Stimulated activated CD8-positive, alpha-beta memory T cell treated with anti-CD3 and anti-CD28 coated beads, Interleukin-12 subunit alpha, Interleukin-12 subunit beta, amount 100 ng/mL, for 1 hour (primary cell): ENCODE measurements around the gene SHISAL1.
"Not testable (repeated sequence)": the region's sequence is repeated elsewhere in the genome, so short reads cannot be mapped to it uniquely, and the experiment has no call there.

ENCODE experiments used
- DNase-seq: peaks from one replicate; pipeline ENCODE4 v3.0.0-alpha.2; 2020; ENCODE audit warnings: low read depth

SHISAL1 gene

DNA sequence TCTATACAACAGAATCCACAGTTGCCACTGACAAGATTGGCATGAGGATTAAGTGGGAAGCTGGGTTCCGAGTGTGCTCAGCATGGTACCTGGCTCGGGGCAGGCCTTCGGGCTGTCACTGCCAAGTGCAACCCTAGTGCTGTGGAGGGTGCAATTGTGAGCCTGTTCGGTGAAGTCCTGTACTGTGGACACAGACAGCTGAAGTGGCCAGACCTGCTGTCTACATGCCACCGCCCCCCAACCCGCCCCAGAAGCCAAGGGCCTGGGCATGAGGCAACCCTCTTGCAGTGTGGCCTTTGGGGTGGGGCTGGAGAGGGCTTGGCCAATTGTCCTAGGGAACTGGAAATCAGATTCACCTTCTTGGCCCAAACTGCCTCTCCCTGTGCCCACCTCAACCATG lies 15.6 kb upstream of the SHISAL1 start:
- no peak for DNase-seq

DNA sequence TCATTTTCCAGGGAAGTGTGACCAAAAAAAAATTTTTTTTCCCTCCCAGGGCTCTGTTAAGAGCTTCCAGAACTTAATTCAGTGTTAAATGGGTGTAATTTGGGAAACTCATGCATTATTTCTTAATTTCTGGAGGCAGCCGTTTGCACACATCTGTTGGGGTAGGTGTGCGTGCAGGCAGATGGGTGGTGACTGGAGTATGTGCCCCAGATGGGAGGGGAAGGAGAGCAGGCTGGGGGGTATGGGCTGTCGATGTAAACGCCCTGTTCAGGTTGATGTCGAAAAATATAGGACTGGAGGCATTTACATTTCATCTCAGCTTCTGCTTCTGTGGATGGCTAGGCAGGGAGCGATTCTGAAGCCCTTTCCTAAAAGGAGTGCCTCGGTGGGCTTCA lies 13.7 kb upstream of the SHISAL1 start:
- no peak for DNase-seq

DNA sequence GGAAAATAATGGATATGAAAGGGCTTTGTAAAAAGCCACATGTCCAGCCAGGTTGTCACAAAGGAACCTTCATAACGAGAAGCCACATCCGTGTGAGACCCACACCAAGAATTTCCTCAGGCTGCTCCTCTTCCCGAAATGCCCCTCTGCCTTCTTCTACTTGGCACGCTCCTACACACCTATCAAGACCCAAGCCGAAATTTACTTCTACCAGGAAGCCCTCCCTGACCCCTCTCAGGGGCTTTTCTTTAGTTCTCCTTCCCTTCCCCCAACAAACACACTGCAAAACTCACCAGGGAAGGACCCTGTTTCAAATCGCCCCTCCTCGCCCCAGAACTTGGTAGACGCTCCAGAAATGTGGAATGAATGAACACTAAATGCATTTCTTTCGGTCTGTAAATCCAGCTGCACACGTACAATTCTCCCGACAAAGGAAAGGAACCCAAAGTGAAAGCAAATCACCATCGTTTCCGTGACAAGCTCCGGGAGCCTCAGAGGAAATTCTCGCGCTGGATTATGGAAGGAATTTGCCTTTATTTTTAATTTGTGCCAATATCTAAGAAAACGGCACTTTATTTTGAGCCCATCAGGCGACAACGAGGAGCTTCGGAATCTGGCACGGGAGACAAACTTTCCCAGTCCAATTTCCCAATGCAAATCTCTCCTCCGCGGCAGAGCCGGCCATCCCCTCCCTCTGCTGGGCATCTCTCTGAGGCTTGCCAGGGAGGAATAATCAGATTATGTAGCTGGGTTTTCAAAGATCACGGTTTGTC lies 13.2 kb upstream of the SHISAL1 start:
- no peak for DNase-seq

DNA sequence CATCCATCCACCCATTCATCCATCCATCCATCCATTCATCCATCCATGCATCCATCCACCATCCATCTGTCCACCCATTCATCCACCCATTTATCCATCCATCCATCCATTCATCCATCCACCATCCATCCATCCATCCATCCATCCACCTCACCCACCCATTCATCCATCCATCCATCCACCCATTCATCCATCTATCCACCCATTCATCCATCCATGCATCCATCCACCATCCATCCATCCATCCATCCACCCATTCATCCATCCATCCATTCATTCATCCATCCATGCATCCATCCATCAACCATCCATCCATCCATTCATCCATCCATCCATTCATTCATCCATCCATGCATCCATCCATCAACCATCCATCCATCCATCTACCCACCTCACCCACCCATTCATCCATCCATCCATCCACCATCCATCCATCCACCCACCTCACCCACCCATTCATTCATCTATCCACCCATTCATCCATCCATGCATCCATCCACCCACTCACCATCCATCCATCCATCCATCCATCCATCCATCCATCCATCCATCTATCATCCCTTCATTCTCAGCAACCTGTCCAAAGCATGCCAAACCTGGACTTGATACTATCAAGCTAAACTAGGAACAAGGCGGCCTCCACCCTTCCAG lies 10.5 kb upstream of the SHISAL1 start:
- not testable (repeated sequence) for DNase-seq

DNA sequence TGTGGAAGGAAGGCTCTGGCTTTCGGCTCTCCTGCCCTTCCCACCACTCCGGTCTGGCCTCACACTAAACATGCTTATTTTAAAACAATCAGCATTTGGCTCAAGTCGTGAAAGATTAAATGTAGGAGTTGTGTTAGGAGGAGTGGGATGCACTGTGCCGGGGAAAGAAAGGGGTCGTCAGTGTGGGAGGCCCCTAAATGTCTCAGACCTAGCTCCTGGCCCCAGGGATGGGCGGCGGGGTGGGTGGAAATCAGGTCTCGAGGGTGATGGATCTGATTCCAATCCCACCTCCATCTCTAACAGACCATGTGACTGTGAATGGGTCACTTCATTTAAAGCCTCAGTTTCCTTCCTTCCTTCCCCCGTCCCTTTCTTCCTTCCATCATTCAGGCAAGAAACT lies 6.9 kb upstream of the SHISAL1 start:
- DNase-seq = no peak

DNA sequence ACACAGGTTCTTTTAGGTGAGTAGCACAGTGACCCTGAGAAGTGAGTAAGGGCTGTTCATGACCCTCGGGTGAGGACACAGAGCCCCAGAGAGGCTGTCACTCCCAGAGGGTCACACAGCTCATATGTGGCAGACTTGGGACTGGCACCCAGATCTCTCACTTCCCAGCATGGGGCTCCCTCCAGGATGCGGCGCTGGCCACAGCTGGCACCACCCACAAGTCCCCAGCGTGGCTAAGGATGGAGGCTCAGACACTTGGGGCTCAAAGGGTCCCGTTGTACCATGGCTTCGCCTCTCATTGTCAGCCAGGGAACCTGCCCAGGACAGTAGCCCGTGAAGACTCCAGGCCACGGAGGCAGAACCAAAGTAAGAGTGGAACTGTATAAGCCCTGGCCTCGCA lies 6.0 kb upstream of the SHISAL1 start:
- no peak for DNase-seq

DNA sequence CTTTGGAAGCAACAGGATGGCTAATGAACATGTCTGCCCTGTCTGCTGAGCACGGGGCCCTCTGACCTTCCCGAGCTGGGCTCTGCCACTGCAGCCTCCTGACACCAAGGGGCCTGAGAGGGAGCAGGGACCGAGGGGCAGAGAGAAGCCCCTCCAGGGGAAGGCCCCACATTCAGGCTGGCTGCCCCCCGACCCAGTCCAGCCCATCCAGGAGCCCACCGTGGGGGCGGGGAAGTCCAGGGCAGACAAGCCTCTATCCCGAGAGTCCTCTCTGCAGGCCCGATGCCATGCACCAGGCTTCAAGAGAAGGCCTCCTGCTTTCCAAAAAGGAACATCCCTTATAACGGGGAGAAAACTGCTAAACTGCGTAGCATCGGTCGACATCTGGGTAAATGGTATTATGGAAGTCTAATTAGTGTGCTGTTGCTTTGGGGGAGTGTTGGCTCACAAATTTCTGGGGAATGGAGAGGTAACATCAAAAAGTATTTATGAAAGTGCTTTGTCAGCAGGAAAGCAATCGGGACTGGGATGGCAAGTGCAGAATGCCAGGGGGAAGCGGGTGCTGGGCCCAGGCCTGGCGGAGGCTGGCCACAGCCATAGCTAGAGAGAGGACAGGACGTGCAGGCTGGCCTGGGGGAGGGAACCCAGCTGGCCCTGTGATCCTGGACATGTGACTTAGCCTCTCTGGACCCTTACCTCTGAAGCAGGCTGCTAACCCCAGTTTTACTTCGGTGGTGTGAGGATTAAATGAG lies 5.3 kb upstream of the SHISAL1 start:
- no peak for DNase-seq

DNA sequence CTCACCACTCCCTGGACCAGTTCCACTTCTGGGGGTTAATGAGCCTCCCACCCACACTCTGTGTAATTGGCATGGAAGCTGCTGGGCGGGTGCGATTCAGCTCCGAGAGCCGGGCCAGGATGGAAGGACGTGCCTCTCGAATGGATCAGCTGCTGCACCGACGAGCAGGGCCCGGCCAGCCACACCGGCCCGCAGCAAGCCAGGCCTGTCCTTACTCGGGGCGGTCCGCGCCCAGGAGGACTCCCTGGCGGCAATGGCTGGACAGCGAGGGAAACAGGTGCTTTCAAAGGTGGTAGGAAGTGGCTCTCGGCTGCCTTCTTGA lies 4.3 kb upstream of the SHISAL1 start:
- no peak for DNase-seq

DNA sequence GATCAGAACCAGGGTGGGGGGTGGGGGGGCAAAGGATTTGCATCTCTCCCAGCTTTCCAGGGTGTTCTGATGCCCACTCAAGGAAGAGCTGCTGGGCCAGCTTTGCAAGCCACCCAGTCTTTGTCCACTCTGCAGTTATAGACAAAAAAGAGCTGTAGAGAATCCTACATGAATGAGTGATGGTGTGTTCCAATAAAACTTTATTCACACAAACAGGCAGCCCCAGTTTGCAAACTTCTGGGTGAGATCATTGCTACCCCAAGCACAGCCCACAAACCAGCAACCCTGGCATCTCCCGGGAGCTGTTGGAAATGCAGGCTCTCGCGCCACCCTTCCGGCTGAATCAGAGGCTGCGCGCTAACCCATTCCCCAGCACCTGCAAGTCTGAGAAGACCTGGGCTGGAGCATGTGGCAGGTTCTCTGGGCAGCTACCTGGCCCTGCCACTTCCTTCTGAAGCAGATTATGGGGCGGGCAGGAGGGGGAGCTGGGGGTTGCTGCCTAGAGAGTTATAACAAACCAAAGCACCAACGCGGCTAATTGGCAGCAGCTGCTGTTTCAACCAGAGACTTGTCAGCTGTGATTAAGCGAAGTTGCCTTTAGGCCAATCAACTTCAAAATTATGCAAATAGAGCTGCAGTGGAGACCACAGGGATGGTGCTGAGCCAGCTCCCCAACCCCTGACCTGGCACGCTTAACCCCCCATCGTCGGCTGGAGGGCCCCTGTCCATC lies 3.8 kb upstream of the SHISAL1 start:
- DNase-seq = no peak

DNA sequence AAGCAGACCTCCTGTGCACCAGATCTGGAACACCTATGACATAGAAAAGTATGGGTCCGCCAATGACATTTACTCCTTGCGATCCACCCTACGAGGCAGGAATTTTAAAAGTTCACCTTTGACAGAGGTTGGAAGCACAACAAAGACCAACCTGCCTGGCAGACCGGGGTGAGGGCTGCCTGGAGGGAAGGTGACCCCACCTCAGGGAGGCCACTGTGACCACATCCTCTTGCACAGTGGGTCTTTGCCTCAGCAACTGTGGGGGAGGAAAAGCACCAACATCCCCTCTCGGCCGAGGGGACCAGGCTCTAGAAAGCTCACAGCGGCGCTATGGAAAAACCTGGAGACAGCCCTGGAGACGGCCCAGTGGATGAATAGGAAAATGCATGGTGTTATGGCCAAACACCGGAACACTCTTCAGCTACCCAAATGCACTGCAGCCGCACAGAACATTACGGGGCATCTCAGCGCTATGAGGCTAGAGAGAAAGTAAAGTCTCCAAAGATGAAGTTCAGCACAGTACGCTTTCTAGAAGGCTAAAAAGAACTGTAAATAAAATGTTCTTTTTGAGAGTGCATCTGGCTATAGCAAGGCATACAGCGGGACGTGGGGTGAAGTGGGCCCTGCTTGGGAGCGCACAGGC lies 1.8 kb upstream of the SHISAL1 start:
- DNase-seq = no peak

DNA sequence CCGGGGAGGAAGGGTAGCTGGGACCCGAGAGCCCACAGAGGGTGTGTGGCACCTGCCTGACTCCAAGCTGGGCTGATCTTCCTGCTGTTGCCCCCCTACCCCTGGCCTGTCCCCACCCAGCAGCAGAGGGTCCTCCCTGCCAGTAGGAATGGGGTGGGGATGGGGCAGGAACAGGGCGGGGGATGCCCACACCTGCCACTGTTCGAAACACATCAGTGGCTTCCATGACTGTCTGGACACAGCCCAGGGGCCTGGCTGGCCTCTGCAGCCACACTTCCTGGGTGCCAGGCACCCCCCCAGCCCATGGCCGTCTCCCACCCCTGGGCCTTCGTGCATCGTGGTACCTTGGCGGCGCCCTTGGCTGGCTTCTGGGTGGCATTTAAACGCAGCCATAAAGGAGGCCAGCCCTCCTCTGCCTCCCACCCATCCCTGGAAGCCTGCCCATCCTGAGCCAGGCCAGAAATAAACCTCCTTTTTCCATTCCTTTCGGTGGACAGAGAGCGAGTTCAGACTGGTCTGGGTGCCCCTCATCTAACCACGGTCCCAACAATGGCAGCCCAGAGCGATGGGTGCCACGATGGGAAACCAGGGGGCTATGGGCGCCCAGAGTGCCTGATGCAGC lies 745 bp upstream of the SHISAL1 start:
- no peak for DNase-seq

DNA sequence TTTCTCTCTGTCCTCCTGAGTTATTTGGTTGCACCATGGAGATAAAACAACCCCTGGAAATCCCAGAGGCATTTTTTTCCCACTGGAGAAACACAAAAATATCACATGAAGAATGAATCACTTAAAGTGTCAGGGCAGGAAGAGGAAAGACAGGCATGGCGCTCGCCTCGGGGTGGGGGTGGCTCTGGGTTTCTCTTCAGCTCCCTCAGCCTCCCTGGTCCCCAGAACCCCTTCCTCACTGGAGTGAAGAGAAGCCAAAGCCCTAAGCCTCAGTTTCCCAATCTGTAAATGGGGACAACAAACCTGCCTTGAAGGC lies 938 bp downstream of the SHISAL1 start:
- no peak for DNase-seq

DNA sequence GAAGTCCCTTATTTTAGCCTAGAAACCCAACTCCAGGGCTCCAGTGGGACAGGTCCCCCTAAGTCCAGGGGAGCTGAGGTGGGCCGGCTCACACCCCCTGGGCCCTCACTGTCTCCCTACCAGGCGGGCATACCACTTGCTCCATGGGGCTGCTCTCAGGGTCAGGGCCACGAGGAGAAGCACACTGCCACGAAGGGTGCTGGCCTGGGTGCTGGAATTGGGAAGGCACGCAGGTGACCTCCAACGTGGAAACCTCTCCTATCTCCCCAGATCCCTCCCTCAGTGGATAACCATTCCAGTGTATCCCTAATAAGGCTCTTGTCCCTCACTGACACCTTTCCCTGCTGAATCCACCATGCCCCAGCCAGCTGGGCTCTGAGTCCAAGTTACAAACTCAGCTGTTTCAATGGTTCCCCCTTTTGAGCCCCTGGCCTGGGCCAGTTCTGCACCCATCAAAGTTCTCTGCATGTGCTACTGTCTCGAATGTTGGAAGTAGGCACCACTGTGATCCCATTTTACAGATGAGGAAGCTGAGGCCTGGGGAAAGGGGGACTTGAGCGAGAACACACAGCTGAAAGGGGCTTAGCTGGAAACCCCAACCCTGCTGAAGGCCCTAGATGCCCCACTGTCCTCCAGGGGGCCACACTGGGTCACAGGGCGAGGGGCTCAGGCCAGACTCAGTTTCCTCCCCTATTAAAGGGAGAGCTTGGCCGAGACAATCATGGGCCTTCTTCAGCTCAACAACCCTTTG lies 1.5 kb downstream of the SHISAL1 start:
- no peak for DNase-seq

DNA sequence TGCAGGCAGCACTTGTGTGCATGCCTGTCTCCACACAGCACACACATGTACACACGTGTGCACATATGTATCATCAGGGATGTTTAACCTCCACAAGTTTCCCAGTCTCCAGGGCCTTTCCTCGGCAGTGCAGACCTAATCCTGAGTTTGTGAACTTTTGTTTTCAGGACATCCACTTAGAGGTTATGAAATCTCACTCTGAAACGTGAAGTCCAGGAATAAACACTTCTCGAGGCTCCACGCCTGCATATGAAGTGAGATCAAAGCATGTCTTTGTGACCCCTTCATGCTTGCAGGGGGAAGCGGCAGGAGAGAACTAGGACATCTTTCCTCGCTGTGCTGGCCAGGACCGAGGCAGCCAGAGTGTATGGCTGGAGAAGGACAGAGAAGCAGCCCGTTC lies 3.1 kb downstream of the SHISAL1 start:
- DNase-seq = no peak

DNA sequence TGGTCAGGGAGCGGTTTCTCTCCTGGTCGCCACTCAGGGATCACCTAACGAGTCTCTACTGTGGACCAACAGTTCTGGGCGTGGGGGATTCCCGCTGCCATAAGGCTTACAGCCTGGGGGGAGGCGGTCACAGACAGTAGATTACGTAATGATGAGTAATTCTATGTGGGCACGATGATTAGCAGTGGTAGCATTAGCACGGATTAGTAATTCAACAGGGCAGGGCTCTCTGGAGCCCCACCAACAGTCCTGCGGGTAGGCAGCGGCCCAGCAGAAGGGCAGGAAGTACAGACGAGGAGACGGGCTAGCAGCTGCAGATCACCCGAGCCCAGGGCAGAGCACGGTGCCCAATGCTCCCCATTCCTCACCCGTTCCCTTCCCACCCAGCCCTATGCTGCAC lies 3.6 kb downstream of the SHISAL1 start:
- no peak for DNase-seq

DNA sequence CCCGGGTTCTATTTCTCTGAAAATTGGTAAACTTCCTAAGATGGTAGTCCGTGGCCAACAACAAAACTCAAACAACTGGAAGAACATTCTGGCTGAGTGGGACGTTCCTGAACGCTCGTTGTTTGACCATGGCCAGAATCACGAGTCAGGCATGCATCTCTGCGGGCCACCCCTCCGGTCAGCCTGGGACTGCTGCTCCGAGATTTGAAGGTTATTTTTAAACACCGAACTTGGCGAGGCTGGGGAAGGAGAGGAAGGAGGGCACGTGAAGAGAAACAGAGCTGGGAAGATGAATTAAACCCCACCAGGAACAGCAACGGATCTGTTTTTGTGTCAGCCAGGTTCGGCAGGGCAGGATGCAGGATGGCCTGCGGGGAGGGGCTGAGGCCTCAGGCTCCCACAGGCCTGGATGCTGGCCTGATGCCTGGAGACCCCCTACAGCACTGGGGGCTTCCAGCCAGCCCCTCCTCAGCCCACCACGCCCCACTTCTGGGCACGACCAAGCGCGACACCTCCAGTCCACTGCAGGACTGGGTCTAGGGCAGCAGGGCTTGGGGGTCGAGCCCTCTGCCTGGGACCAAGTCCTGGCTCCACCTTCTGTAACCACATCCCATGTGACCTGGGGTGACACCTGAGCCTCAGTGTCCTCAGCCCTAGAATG lies 5.1 kb downstream of the SHISAL1 start:
- no peak for DNase-seq

DNA sequence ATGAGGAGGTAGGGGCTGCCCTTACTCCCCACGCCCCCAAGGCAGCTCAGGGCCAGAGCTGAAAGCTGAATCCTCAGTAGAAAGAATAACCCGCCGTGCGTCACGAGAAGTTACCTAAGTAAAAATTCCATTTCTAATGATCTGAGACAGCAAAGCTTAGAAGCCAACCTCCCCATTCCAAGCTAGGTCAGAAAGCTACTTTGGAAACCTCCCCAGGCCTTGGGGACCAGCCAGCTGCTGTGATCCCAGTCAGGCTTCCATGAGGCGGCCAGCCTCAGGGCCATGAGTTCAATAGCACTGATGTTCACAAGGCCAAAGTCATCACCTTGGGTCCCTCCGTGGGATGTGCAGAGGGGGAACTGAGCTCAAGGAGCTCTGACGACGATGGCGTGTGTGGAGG lies 6.9 kb downstream of the SHISAL1 start:
- DNase-seq = no peak

DNA sequence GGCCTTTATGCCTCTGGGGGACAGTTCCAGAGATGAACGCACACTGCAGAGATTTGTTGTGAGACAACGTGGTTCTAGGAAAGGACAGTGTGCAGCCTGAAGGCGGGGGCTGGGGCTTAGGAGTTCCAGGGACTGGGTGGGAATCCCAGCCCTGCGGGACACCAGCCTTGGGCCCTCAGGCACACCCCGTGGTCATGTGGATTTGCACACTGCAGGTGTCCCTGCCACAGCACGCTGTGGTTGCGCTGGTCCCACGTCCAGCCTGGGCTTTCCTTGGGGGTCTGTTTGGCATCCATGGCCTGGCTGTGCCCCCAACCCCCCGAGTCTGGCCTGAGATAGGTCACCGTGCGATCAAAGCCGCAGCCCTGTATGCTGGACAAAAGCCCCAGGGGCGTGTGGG lies 7.3 kb downstream of the SHISAL1 start:
- no peak for DNase-seq

DNA sequence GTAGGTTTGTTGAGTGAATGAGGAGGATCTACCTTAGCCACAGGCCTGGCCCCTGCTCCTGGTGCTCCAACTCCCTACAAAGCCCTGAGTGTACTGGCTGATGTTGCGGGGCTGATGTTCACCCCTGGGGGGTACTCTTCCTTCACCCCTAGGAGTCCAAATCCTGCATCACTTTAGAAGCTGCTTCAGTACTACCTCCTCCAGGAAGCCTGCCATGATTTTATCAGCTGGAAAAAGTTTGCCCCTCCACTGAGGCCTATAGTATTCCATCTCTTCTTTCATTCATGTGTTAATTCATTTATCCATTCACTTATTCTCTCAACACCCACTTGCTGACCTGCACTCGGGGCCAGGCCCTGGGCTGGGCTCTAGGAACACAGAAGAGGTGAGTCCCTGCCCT lies 7.8 kb downstream of the SHISAL1 start:
- no peak for DNase-seq

DNA sequence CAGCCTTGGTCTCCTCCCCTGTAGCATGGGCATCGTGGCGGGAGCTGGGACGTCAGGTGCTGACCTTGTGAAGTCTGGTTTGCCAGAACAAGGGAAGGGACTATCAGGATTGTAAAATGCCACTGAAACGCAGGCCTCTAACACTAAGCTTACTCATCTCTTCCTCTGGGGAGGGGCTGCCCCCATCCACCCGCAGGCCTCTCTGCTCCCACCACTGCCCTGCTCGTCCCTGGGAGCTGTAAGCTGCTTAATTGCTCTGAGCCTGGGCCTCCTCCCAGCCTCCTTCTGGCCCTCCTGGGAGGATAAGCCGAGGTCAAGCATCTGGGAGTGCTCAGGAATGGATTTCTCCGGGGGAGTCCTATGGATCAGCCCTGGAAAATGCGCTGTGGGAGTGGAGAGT lies 8.4 kb downstream of the SHISAL1 start:
- DNase-seq = no peak

DNA sequence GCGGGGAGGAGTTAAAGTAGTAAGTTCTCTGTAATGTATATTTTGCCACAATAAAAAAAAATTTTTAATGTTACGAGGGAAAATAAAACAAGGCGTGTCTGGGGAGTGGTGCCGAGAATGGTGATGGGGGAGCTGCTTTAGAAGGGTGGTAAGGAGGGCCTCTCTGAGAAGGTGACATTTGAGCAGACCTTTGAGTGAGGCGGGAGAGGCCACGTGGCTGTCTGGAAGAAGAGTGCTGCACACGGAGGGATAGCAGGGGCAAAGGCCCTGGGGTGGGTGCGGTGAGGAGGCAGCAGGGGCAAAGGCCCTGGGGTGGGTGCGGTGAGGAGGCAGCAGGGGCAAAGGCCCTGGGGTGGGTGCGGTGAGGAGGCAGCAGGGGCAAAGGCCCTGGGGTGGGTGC lies 10.4 kb downstream of the SHISAL1 start:
- DNase-seq = not testable (repeated sequence)
